ENCODE data around the gene ARF4.

GRCh38 chr3:57605683-57606082 lies 8.5 kb upstream of the ARF4 start:
- TF ChIP-seq EZH2 (IDR thresholded peaks at IDR 0.05) (no peak), FOXP2 (optimal IDR thresholded peaks at IDR 0.05; ENCODE audit: control extremely low read depth, extremely low read length, insufficient read depth) (no peak)

Measured in SK-N-MC (cell line).